DLD1 (cell line): ENCODE measurements around the gene SGMS2.

ENCODE experiments used
- in situ Hi-C: cut with HindIII; loops from 2 replicates; pipeline ENCODE4 v1.10.0; 2017; ENCODE audit warnings: low sequenced_read_pairs

SGMS2 gene

DNA sequence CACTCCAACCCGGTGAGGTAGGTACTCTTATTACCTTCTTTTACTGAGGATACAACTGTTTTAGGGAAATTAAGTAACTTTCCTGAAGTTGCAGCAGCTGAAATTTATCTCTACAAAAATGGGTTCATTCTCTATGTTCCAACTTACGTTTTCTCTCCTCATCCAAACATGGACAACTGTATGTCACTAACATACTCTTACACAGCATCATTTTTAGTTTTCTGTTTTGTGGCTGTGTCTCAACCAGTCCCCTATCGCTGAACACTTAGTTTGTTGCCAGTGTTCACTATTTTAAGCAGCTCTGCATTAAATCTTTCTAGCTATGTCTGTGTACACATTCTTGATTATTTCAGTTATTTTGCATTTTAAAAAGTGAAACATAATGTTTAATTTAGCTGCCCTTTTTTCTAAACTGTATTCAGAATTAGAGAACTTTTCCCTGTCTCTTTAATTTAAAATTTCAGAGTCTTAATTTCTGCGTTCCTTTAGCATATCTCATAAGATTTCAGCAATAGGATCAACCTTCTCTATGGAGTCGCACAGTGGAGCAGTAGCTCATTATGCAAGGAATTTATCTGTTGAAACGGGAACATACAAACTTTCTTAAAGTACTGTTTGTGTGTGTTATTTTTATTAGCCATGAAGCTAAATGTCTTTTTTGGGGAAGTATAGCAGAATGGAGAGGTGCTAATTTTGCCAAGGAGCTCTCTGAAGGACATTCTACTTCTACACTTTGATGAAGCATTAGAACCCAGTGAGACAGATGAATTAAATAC, 3.8 kb downstream of the SGMS2 start:
- in situ Hi-C loops: no loop called here

DNA sequence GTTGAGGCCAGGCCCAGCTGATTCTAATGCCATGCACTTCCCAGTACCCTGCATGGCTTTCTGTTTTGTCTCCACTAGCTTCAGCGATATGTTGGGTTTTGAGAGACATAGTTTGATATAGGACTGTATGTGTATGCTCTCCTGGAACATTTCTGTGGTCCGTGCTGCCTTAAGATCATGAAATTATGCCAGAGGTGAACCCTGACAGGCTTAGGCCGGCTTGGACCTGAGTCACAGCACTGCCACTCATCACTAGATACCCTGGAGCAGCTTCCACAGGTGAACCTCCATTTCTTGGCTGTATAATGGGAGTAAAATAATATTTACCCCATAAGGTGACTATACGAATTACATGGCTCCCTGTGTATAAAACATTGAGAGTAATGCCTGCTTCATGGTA, 6.4 kb downstream of the SGMS2 start:
- in situ Hi-C loops: no loop called here

- in situ Hi-C loops: no loop called here
These were observed 7.6 kb downstream of the SGMS2 start for GRCh38 chr4:107832275-107832807.

GRCh38 chr4:107834241-107834794, 9.6 kb downstream of the SGMS2 start:
- in situ Hi-C loops: no loop called here

DNA sequence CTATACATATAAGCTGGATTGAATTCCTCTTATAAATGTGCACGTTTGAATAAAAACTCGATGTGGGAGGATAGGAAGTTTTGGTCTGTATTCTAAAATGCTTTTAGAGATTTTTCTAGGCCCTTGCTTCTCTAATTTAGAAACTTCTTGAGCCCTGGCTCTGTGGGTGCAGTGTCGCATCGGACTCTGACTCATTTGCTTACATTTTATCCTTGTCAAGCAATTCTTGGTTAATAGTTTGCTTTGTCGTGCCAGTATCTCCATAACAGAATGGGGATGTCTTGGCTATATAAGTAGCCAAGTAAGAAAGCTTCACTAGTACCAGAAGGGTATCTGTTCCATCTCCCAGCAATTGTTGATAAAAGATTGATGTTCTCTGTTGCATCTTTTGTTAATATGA, 10.7 kb downstream of the SGMS2 start:
- in situ Hi-C loops: no loop called here

DNA sequence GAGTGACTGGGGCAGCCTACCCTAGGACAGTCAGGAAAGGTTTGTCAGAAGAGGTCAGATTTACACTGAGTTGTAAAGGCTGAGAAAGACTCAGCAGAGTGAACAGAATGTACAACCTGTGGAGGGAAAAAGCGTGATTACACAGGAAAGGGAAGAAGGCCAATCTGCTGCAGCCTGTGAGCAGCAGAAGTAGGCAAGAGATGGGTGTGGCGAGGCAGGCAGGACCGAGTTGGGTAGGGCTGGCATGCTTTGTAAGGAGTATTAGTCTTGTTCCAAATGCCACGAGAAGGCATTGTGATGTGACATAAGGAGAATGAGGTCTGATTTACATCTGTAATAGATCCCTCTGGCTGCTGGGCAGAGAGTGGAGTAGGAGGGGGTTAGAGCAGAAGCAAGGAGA, 12.6 kb downstream of the SGMS2 start:
- in situ Hi-C loops: no loop called here

DNA sequence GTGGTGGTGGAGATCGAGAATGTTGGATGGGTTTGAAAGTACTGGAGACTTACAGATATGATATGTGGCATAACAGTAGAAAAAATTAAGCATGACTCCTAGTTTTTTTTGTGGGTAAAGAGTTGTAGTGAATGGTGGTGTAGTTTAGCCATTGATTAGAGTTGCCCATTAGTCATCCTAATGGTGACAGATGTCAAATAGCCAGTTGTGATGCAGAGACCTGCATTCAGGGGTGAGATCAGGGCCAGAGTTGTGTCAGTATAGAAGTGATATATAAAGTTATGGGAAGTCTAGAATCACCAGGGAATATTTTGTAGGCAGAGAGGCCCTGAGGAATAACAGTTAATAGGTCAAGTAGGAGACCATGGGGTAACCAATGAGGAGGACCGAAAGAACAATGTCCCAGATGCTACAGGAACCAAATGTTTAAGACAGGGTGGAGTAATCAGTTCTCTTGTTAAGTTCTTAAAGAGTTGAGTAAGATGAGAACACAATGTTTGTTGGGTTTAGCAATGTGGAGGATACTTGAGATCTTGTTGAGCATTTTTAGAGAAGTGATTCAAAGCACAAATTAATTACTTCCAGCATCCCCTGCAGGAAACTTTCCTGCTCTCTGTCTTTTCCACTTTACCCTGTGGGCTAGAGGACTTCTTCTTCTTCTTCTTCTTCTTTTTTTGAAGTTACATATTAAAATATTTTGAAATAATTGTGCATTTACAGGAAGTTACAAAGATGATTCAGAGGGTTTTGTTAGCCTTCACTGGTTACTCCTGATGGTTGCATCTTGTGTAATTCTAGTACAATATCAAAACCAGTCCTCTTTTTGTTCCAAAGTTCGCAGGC, 13.3 kb downstream of the SGMS2 start:
- in situ Hi-C loops: no loop called here

DNA sequence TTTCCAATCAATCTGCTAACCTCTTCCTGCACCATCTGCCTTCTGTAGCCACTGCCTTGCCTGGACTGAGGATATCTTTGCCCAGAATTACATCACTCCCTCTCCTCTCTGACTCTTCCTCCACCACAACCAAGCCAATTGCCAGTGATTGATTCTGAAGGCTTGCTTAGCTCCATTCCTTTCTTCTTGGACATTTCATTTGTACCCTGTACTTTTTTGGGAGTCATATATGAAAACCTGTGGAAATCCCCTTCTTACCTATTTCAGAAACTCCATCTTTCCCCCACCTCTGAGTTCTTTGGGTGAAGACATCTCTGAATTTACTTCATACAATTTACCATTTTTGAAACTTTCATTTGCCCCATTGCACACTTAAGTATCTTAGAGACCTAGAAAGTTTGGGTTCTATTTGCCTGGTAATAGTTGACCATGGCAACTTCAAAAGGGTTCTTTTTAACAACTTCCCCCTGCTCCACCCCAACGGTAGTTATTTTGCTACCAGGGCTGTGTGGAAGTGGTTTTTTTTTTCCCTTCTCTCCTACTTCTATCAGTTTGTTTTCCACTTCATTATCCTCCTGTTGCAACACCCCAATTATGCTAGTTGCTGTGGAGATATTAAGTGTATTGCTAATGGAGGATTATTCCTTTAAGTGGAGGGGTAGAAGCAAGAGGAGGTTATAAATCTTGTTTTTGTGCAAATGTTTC, 14.3 kb downstream of the SGMS2 start:
- in situ Hi-C loops: no loop called here

GRCh38 chr4:107843391-107843790, 18.7 kb downstream of the SGMS2 start:
- in situ Hi-C loops: no loop called here

- in situ Hi-C loops: no loop called here
These were observed 20.9 kb downstream of the SGMS2 start for GRCh38 chr4:107845681-107846080.

DNA sequence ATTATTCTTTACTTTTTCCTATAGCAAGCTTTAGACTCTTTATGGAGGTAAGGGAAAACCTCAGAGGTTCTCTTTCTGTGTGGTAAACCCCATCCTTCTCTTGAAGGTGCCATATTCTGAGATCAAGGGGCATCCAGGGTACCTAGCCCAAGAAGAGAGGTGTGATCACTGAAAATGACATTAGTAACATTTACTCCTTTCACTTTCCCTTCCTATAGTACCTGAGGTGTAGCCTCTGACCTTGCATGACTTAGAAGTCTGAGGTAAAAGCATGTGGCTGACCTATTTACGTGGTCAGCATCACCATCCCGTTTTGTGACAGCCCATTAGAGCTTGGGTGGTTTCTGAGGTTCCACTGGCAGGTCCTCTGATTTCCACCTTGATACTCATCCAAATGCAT, 25.7 kb downstream of the SGMS2 start:
- in situ Hi-C loops: no loop called here

GRCh38 chr4:107853444-107854355, 29.0 kb downstream of the SGMS2 start:
- in situ Hi-C loops: no loop called here

DNA sequence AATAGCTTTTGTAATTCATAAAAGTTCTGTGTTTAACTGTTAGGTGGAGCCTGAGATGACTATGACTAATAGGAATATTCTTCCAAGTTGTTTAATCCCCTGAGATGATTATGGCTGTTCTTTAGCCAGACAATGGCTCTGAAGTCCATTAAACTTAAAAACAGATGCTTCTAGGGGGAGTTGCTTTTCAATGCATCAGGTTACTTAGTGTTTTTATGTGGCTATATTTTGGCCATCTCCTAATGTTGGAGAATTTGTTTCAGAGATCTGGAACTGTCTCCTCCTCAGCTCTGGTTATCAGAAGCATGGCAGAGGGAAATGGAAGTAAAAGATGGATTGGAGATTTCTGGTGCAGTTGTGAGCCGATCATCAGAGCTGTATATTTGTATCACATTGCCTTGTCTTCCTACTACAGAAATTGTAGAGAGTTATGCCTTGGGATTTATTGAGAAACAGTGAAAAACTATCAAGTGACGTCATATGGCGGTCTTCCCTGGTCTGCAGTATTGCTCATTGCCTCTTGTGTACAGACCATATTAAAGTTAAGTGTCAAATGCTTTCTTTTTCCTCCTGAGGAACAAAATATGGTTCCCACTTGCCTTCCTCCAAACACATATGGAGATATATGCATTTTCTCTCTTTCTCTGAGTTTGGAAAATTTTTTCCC, 29.8 kb downstream of the SGMS2 start:
- in situ Hi-C loops: no loop called here

DNA sequence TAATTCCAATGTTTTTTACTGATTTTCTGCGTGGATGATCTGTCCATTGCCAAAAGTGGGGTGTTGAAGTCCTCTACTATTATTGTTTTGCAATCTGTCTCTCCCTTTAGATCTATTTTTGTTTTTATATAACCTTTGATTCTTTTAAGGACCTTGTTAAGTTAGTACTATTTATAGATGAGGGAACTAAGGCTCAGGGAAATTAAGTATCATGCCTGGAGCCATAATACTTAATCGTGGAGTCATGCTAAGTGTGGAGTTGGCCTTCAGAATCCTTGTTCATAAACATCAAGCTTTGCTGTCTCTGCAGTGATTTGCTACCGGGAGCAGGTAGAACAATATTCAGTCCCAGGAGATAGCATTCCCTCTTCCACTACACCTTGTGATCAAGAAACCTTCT, 31.0 kb downstream of the SGMS2 start:
- in situ Hi-C loops: no loop called here

- in situ Hi-C loops: no loop called here
These were observed 32.2 kb downstream of the SGMS2 start for GRCh38 chr4:107856901-107857300.

DNA sequence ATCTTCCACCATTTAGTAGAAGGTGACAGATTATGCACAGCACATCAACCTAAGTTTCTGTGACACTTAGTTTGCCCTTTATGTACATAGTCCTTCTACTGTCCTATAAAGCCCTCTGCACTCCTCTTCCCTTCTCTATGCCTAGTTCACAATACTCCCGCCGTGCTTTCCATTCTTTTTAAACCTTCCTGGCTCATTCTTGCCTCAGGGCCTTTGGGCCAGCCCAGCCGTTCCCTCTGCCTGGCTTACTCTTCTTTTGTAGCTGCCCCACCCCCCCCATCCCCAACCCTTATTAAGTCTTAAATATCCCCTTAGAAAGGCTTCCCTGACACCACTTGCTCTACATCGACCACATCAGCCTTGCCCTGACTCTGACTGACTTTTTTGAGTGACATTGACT, 33.0 kb downstream of the SGMS2 start:
- in situ Hi-C loops: no loop called here

DNA sequence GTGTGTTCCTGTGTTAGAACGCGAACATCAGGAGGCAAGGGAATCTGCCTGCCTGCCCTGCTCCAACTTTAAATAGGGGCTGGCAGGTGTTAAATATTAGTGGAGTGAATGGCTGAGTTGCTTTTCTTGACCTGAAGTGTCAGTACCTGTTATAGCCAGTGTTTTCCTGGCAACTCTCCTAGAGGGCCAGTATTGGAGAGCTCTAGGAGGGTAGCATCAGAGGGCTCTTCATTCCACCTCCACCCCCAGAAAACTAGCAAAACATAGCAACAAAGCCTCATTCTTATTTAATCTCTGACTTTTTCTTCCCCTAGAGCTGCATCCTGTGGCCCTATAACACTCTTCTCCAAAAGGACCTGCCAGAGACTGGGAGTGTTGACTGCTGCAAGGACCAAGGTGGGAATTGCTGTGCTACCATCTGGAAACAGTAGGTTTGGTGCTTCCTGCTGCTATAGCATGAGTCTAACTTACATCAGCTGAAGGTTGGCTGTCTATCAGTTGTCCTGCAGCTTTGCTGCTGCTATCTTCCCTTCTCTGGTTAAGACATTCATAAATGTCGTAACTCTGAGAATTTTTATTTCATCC, 33.5 kb downstream of the SGMS2 start:
- in situ Hi-C loops: no loop called here

DNA sequence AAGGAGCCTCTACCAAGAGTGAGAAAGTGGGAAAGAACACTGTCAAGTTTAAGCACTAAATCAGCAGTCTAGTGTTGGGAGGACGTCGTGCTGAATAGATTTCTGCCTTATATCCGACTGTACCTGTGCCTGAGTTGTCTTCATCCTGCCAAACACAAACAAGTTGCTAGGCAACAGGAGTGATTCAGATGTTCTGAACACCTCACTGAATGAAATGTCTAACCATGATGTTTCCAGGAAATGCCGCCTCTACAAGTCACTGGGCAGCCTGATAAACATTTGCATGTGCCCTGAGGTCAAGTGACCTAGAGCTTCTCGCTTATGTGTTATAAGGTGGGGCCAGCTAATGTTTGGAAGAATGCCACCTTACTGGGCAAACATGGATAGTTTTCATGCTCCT, 37.9 kb downstream of the SGMS2 start:
- in situ Hi-C loops: no loop called here

- in situ Hi-C loops: no loop called here
These were observed 38.7 kb downstream of the SGMS2 start for GRCh38 chr4:107863416-107863815.
